GM21737 (cell line): Measurements from ENCODE around the gene ERICH4.
"Not testable (repeated sequence)": the region's sequence is repeated elsewhere in the genome, so short reads cannot be mapped to it uniquely, and the experiment has no call there.

Source experiments
- ATAC-seq: cut with Tn5 transposase; IDR thresholded peaks from one replicate; pipeline ENCODE4 v1.9.1; 2021; ENCODE audit warnings: mild to moderate bottlenecking, moderate library complexity; ENCODE audit not compliant: unreplicated experiment

Gene ERICH4, protein sequence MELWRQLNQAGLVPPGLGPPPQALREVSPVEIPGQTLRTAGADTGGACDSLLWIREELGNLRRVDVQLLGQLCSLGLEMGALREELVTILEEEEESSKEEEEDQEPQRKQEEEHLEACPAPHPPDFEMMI

DNA sequence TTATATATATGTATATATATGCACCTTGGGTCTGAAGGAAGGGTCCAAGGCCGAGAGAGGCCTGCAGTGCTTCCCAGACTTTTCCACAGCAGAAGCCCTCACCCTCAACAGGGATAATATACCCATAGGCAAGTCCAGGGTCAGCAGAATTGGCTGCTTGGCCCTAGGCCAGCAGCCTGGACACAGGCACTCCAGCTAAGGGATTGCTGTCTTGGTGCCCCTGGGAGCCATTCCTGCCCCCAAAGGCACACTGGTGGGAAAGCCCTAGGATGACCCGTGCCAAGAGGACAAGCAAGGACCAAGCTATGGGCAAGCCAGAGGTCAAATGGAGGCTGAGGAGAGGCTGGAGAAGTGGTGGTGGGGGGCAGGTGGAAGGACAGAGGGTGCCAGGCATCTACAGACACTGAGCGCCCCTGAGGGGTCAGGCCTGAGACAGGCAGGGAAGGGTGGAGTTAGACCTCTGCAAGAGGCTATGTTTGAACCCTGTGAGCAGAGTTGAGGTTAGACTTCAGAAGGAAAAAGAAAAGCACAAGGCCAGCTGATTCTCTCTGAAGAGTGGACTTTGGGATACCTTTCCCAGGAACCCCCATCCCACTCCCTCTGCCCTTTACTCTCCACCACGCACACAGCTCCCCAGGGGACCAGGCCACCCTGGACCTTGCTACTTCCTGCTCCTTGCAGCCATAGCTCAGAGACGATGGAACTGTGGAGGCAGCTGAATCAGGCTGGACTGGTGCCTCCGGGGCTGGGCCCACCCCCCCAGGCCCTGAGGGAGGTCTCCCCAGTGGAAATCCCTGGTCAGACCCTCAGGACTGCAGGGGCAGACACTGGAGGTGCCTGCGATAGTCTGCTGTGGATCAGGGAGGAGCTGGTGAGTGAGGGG, at the start of gene ERICH4:
TSS of gene ERICH4 (plus strand) at position 684 of the 883 bp plus-strand sequence. CDS start at position 698, 14 bp downstream.
- ATAC-seq, result no peak

DNA sequence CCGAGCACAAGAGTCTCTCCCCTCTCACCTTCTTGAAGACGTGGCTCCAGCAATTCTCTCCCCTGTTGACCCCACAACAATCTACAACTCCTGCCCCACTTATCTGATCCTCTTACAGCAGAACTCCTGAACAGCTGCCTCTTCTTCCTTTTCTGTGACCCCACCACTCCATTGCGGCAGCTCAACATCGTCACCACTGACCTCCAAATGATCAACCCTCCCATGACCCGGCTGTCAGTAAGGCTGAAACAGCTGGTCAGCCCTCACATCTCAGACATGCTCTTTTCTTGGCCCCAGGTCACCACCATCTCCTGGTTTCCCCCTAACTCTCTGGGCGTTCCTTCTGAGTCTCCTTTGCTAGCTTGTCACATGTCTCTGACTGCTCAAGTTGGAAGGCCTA, 47.6 kb upstream of the ERICH4 start:
- no peak for ATAC-seq

DNA sequence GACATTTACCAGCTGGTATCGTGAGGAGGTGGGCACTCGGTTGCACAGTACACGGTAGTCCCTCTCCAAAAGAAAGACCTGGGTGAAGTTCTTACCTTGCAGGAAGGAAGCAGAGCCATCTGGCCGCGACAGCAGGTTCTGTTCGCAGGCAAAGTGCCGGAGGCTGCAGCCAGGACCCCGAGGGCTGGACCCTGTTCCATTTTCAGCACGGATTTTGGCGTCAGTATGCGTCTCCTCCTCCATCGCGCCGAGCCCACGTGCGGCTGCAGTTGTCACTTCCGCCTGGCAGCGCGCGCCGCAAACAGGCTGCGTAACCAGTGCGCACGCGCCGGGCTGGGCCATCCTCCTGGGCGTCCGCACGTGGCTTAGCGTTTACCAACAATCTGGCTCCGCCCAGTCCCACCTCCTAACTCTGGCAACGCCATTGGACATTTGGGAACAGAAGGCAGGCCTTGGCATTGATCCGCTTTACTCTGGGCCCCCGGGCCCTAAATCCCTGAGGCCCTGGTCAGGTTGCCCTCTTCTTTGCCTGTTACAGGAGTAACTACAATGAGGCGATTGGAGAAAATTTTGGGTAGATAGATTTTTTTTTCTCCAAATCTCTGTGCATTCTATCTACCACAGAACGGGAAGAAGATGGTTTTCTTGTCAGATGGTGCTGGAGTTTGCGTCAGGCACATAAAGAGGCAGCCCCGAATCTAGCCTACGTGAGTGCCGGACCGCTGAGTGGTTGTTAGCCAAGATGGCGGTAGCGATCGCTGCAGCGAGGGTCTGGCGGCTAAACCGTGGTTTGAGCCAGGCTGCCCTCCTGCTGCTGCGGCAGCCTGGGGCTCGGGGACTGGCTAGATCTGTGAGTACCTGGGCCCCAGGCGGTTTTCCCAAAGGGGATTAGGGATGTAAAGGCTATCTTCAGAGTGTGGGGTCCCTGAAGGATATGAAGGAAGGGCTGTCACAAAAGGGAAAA, 45.6 kb upstream of the ERICH4 start, which contains the start of the genes BCKDHA and EXOSC5:
TSS of gene BCKDHA (plus strand) at position 733 of the 964 bp plus-strand sequence. CDS start at position 743, 10 bp downstream.
TSS of gene EXOSC5 (minus strand) at position 274 of the 964 bp plus-strand sequence. CDS start at position 243, 31 bp downstream.
- peak; percentile 90 for ATAC-seq

DNA sequence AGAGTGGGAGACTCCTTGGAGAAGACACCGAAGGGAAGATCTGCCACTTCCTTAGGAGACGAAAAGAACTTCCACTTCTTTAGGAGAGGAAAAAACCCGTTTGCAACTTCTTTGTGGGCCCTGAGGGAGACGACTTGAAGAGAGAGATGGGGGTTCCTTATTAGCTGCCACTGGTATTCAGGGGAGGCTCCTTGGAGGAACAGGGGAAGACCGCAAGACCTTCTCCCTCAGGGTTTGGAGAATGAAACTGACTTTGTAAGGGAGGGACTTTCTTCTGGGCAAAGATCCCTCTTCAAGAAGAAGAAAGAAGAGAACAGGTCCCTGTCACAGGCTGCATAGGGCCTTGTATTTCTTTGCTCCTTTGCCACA, 44.9 kb upstream of the ERICH4 start:
- ATAC-seq, result no peak

DNA sequence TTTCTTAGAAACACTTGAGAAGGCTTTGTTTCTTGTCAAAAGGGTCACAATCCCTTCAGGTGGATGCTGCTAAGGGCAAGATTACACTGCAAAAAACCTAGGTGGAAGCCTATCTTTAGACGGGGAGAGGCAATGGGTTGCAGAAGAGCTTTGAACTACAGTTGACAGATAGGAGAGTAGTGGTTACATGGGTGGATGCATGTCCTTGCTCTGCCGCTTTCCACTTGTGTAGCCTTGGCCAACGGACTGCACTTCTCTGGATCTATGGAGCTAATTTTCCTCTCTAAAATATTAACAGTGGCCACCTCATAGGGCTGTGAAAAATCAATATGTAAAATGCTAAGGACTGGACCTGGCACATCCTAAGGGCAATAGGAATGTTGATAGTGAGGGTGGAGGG, 44.4 kb upstream of the ERICH4 start:
- ATAC-seq, result no peak

DNA sequence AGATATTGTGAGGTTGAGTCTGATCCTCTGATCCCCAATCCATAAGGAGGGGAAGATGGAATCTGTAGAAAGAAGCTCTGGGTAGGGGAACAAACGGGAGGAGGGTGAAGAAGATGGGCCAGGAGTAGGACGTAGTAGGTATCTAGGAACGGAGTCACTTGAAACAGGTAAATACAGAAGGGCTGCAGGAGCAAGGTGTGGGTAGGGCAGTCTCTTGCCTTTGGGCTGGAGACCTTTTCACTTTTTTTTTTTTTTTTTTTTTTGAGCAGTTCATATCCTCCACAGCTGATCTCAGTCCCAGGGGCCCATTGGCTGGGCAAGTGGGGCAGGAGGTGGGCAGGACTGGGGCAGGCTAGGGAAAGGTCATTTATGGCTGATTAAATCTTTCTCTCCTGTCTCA, 43.9 kb upstream of the ERICH4 start:
- no peak for ATAC-seq

DNA sequence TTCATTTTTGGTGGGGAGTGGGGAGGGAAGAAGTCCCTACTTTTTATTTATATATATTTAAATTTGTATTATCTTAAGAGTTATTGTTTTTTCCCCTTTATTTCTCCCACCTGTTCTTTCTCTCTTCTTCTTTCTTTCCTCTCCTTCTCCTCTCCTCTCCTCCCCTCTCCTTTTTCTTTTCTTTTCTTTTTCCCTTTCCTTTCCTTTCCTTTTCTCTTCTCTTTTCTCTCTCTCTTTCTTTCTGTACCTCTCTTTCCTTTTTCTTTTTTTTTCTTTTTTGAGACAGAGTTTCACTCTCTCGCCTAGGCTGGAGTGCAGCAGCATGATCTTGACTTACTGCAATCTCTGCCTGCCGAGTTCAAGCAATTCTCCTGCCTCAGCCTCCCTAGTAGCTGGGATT, 43.4 kb upstream of the ERICH4 start:
- no peak for ATAC-seq

DNA sequence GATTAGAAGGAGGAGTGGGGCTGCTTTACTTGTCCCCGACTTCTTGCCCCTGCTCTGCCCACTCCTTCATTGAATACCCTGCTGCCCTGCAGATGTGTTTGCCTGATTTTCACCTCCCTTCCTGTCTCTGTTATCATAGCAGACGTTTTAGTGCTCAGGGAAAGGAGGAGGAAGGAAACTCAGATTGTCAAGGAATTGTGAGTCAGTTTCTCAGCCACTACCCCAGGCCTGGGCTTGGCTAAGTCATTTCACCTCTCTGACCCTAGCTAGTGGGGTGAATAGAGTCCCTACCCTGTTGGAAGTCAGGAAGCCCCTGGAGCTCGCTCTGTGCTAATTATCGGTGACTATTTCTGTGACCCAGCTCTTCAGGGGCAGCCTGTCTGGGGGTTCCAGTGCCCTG, 41.5 kb upstream of the ERICH4 start:
- ATAC-seq, result no peak

DNA sequence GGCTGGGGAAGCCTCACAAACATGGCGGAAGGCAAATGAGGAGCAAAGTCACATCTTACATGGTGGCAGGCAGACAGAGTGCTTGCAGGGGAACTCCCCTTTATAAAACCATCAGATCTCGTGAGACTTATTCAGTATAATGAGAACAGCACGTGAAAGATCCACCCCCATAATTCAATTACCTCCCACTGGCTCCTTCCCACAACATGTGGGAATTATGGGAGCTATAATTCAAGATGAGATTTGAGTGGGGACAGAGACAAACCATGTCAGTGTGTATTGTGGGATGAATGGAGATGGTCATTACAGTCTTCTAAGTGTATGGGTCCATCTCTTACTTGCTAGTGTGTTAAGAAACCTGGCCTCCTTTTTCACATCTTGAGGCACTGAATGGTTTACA, 40.9 kb upstream of the ERICH4 start:
- no peak for ATAC-seq

DNA sequence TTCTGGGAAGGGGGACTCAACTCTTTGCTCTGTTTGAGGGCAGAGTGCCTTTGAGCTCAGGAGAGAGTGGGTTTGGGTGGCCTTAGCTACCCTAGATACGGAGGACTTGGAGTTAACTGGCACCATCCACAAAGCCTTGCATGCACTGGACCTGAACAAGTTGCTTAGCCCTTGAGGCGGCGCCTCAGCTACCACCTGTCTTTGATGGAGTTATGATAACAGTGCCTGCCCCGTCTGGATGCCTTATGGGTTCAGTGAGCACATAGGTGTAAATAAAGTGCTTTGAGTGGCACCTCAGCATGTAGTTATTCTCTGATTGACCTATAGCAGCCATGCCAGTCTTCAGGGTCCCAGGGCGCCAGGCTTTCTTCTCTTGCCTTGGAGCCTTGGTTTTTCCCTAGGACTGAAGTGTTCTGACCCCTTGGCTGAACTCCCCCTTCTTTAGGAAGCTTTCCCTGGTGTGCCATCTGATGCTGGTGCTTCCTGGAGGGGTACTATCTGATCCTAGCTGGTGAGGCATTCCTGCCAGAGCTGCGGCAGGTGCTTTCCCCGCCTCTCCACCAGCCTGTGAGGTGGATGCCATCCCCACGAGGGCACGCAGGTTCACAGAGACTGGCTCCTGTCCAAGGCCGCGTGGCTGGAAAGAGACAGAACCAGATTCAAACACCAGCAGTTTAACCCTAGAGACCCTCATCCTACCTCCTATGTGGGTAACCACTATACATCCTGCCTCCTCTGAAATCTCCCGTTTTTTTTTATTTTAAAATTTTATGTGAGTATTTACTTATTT, 39.6 kb upstream of the ERICH4 start:
- no peak for ATAC-seq

DNA sequence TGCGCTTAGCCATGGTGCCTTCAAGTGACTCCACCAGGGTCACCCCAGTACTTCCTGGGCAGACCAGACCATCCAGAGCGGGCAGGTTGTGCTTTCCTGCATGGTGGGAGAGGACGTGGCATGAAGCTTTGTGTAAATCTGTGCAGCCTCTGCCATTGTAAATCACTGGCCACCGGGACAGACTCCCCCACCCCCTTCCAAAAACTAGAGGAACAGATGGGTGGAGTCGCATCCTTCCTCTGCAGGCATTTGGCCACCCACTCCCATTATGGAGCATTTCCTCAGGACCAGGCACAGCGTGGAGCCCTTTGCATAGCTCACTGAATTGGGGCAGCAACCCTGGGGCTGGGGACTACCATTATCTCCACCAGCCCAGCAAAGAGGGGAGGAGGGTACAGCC, 37.2 kb upstream of the ERICH4 start:
- no peak for ATAC-seq

DNA sequence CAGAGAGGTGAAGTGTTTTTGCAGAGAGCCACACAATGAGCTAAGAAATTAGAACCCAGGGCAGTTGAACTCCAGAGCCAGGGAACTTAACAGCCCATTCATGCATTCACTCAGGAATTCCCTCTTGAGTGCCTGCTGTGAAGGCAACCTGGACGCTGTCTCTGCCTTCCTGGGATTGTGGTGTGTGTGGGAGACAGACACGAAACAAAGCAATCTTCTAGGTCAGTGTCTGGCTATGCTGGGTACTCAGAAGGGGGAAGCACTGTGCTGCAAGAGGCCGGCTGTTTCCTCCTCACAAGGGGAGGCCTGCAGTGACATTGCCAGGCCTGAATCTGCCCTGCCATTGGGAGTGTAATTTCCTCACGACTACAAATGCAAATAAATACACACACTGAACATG, 35.7 kb upstream of the ERICH4 start:
- no peak for ATAC-seq

DNA sequence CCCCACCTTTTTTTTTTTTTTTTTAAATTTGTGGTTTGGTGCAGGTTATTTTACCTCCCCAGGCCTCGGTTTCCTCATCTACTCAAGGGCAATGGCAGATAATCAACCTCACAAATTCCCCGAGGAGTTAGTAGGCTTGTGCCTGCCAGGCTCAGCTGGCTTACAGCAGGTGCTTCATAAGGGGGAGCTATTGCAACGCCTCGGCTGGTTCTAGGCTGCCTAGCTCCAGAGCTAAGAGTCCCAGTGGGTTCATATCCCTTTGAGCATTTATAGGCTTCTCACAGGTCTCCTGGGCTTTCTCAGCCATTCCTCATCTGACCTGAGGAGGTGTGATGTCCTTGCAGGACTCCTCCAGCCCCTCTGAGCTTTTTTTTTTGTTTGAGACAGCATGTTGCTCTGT, 34.7 kb upstream of the ERICH4 start:
- no peak for ATAC-seq

DNA sequence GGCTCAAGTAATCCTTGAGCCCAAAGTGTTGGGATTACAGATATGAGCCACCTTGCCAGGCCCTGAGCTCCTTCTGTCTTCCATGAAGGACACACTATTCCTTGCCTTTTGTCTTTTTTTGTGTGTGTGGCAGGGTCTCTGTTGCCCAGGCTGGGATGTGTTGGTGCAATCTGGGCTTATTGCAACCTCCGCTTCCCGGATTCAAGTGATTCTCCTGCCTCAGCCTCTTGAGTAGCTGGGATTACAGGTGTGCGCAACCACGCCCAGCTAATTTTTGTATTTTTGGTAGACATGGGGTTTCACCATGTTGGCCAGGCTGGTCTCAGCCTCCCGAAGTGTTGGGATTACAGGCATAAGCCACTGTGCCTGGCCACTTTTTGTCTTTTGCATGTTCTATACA, 34.1 kb upstream of the ERICH4 start:
- ATAC-seq, result not testable (repeated sequence)

DNA sequence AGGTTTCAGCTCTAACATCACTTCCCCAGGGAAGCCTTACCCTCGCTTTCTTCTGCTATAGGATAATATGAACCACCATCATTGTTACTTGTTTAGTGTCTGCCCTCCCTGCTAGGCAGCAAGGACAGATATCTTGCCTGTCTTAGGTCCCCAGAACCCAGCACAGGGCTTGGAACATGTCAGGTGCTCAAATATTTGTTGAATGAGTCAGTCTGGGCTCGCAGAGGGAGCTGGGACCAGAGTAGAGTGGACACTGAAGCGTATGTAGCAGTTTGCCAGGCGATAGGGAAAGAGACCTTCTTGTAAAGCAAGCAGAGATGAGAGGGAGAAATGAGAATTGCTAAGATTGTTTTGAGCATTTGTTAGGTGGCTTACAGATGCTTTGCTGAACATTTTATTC, 33.7 kb upstream of the ERICH4 start:
- ATAC-seq, result no peak

DNA sequence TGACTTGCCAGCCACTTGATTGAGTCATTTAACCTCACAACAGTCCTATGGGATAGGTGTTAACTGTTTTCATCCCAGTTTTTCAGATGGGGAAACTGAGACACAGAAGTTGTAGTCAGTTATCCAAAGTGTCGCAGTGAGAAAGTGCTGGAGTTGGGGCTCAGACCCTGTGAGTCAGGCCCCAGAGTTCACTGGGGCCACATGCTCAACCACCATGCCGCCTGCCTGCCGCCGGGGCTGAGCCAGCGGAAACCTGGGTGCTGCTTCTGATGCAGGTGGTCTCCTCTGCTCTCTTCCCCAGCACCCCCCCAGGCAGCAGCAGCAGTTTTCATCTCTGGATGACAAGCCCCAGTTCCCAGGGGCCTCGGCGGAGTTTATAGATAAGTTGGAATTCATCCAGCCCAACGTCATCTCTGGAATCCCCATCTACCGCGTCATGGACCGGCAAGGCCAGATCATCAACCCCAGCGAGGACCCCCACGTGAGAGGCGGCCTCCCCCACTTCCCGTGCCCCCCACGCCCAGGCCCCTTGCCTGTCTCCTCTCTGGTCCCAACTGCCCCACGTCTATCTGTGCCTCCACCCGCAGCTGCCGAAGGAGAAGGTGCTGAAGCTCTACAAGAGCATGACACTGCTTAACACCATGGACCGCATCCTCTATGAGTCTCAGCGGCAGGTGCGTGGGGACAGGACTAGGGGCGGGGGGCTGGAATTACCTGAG, 32.5 kb upstream of the ERICH4 start:
- ATAC-seq, result no peak

DNA sequence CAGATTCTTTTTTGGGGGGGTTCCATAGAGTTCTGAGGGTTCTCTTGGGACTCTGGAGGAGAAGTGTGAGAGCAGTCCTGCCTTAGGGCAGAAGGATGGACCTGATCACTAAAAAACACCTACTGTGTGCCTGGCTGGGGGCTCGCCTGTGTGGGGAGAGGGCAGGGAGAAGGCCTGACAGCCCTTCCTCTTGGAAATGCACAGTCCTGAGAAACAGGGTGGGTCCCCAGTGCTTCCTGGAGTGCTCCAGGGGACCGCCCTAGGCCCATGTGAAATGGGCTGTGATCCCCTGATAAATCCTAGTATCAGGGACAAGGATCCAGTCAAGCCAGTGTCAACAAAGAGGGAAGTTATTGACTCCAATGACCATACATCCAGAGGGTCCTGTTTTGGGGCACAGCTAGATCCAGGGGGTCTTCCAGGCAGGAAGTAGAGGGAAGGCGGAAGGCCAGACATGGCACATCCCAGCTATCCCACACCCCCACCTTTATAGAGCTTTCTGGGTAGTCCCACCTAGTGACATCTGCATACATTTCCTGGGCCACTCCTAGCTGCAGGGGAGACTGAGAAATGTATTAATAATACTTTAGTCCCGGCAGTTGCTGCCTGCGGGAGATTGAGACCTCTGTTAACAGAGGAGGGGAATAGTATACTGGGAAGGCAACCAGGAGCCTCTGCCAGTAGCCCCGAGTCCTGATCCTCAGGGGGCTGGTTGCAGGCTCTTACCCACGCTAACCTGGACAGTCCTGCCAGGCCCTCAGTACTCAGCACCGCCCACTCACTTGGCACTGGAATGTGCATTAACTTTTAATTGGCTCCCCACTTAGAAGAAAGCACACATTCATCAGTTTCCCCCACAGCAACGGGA, 31.6 kb upstream of the ERICH4 start:
- no peak for ATAC-seq

DNA sequence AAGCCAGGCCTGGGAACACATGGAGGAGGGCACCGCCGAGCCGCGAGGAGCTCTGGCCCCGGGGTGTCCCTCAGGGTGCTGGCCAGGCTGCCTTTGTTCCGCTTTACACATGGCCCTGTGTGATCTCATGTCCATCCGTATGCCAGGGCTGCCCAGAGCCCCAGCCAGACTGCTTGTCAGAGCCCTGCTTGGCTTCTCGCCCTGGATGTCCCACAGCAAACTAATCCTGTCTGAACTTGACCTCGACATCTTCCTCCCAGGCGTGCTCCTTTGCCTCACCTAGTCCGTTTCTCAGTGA, 31.0 kb upstream of the ERICH4 start:
- ATAC-seq, result no peak

DNA sequence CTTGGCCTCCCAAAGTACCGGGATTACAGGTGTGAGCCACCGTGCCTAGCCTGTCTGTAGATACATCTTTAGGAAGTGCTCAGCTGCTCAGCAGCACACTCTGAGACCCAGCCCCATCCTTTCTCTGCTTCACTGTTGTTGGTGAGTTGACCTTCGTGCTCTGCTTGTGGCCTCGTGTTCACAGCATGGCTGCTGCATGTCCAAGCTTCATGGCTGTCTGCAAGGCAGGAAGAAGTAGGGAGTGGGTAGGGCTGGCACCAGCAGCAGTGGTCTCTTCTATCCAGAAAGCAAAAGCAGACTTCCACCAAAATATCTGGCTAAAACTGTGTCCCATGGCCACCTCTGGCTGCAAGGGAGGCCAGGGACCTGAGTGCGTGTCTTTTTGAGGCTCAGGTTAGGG, 30.0 kb upstream of the ERICH4 start:
- ATAC-seq, result no peak
